ENCODE data around the gene SLIT3.

GRCh38 chr5:168916266-168916665 lies 384.7 kb downstream of the SLIT3 start:
- TF ChIP-seq, protein P1, sequence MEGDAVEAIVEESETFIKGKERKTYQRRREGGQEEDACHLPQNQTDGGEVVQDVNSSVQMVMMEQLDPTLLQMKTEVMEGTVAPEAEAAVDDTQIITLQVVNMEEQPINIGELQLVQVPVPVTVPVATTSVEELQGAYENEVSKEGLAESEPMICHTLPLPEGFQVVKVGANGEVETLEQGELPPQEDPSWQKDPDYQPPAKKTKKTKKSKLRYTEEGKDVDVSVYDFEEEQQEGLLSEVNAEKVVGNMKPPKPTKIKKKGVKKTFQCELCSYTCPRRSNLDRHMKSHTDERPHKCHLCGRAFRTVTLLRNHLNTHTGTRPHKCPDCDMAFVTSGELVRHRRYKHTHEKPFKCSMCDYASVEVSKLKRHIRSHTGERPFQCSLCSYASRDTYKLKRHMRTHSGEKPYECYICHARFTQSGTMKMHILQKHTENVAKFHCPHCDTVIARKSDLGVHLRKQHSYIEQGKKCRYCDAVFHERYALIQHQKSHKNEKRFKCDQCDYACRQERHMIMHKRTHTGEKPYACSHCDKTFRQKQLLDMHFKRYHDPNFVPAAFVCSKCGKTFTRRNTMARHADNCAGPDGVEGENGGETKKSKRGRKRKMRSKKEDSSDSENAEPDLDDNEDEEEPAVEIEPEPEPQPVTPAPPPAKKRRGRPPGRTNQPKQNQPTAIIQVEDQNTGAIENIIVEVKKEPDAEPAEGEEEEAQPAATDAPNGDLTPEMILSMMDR (conservative IDR thresholded peaks at IDR 0.05; ENCODE audit: low read depth in 2 of 2): no peak
- TF ChIP-seq REST (IDR thresholded peaks at IDR 0.05; ENCODE audit: unreplicated experiment) (no peak), POLR2AphosphoS5 (IDR thresholded peaks at IDR 0.05; ENCODE audit: low read depth) (no peak), EZH2phosphoT487 (IDR thresholded peaks at IDR 0.05; ENCODE audit: unreplicated experiment) (no peak), STAT1 (IDR thresholded peaks at IDR 0.05; ENCODE audit: unreplicated experiment) (no peak), EZH2 (IDR thresholded peaks at IDR 0.05; ENCODE audit: low read depth, unreplicated experiment) (no peak), JUNB (IDR thresholded peaks at IDR 0.05; ENCODE audit: unreplicated experiment) (no peak), CREB1 (CRISPR knock-in tag; IDR thresholded peaks at IDR 0.05; ENCODE audit: low read depth) (no peak), NANOG (IDR thresholded peaks at IDR 0.05; ENCODE audit: borderline replicate concordance) (no peak), ETS1 (IDR thresholded peaks at IDR 0.05) (no peak), ZNF331 (CRISPR knock-in tag; IDR thresholded peaks at IDR 0.05; ENCODE audit: low read depth) (no peak), ZNF114 (CRISPR knock-in tag; IDR thresholded peaks at IDR 0.05) (no peak)
- TF ChIP-seq, protein P2, sequence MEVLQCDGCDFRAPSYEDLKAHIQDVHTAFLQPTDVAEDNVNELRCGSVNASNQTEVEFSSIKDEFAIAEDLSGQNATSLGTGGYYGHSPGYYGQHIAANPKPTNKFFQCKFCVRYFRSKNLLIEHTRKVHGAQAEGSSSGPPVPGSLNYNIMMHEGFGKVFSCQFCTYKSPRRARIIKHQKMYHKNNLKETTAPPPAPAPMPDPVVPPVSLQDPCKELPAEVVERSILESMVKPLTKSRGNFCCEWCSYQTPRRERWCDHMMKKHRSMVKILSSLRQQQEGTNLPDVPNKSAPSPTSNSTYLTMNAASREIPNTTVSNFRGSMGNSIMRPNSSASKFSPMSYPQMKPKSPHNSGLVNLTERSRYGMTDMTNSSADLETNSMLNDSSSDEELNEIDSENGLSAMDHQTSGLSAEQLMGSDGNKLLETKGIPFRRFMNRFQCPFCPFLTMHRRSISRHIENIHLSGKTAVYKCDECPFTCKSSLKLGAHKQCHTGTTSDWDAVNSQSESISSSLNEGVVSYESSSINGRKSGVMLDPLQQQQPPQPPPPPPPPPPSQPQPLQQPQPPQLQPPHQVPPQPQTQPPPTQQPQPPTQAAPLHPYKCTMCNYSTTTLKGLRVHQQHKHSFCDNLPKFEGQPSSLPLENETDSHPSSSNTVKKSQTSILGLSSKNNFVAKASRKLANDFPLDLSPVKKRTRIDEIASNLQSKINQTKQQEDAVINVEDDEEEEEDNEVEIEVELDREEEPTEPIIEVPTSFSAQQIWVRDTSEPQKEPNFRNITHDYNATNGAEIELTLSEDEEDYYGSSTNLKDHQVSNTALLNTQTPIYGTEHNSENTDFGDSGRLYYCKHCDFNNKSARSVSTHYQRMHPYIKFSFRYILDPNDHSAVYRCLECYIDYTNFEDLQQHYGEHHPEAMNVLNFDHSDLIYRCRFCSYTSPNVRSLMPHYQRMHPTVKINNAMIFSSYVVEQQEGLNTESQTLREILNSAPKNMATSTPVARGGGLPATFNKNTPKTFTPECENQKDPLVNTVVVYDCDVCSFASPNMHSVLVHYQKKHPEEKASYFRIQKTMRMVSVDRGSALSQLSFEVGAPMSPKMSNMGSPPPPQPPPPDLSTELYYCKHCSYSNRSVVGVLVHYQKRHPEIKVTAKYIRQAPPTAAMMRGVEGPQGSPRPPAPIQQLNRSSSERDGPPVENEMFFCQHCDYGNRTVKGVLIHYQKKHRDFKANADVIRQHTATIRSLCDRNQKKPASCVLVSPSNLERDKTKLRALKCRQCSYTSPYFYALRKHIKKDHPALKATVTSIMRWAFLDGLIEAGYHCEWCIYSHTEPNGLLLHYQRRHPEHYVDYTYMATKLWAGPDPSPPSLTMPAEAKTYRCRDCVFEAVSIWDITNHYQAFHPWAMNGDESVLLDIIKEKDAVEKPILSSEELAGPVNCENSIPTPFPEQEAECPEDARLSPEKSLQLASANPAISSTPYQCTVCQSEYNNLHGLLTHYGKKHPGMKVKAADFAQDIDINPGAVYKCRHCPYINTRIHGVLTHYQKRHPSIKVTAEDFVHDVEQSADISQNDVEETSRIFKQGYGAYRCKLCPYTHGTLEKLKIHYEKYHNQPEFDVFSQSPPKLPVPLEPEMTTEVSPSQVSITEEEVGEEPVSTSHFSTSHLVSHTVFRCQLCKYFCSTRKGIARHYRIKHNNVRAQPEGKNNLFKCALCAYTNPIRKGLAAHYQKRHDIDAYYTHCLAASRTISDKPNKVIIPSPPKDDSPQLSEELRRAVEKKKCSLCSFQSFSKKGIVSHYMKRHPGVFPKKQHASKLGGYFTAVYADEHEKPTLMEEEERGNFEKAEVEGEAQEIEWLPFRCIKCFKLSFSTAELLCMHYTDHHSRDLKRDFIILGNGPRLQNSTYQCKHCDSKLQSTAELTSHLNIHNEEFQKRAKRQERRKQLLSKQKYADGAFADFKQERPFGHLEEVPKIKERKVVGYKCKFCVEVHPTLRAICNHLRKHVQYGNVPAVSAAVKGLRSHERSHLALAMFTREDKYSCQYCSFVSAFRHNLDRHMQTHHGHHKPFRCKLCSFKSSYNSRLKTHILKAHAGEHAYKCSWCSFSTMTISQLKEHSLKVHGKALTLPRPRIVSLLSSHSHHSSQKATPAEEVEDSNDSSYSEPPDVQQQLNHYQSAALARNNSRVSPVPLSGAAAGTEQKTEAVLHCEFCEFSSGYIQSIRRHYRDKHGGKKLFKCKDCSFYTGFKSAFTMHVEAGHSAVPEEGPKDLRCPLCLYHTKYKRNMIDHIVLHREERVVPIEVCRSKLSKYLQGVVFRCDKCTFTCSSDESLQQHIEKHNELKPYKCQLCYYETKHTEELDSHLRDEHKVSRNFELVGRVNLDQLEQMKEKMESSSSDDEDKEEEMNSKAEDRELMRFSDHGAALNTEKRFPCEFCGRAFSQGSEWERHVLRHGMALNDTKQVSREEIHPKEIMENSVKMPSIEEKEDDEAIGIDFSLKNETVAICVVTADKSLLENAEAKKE (CRISPR knock-in tag; IDR thresholded peaks at IDR 0.05): peak; percentile 66; the same call in 1 of the 2 replicates

Data from GM23338 (cell line).